Endodermal cell (in vitro differentiated cells): Measurements from ENCODE around the gene BCL11A. TPM values are rescaled to one million over a fixed set of nuclear protein-coding genes. Genes with fewer than 3 reads are reported as not detected.

Source experiments
- DNase-seq: peaks from one replicate; pipeline ENCODE4 v3.0.0-alpha.2; 2017
- H3K27ac ChIP-seq: 2 replicates; pipeline ENCODE4 v1.5.1; 2013; ENCODE audit warnings: mild to moderate bottlenecking, low read depth, low read length, moderate library complexity
- H3K27me3 ChIP-seq: 2 replicates; pipeline ENCODE4 v1.6.1; 2013; ENCODE audit warnings: mild to moderate bottlenecking, low read length, moderate library complexity; ENCODE audit not compliant: insufficient read depth, control insufficient read depth, poor library complexity, severe bottlenecking
- H3K36me3 ChIP-seq: 2 replicates; pipeline ENCODE4 v1.7.0; 2013; ENCODE audit warnings: mild to moderate bottlenecking, low read length, moderate library complexity; ENCODE audit not compliant: control insufficient read depth, insufficient read depth
- H3K4me1 ChIP-seq: one replicate; pipeline ENCODE4 v1.7.0; 2013; ENCODE audit warnings: low read length; ENCODE audit not compliant: control insufficient read depth, insufficient read depth
- H3K4me3 ChIP-seq: 2 replicates; pipeline ENCODE4 v1.5.1; 2013; ENCODE audit warnings: mild to moderate bottlenecking, low read length, moderate library complexity
- H3K9ac ChIP-seq: 2 replicates; pipeline ENCODE4 v1.6.1; 2013; ENCODE audit warnings: mild to moderate bottlenecking, low read length, moderate library complexity; ENCODE audit not compliant: poor library complexity, severe bottlenecking; ENCODE audit errors: extremely low read depth
- H3K9me3 ChIP-seq: 2 replicates; pipeline ENCODE4 v1.6.1; 2013; ENCODE audit warnings: mild to moderate bottlenecking, low read length, moderate library complexity; ENCODE audit not compliant: control insufficient read depth
- H3K27ac Mint-ChIP-seq: 2 replicates; pipeline ENCODE4 v1.8.0; 2020; ENCODE audit warnings: mixed read lengths
- H3K27me3 Mint-ChIP-seq: 2 replicates; pipeline ENCODE4 v1.8.0; 2021; ENCODE audit warnings: mild to moderate bottlenecking, mixed read lengths; ENCODE audit not compliant: insufficient read depth
- H3K36me3 Mint-ChIP-seq: 2 replicates; pipeline ENCODE4 v1.8.0; 2020; ENCODE audit warnings: low read depth, mixed read lengths
- H3K4me1 Mint-ChIP-seq: 2 replicates; pipeline ENCODE4 v1.8.0; 2020; ENCODE audit warnings: mixed read lengths
- H3K4me3 Mint-ChIP-seq: 2 replicates; pipeline ENCODE4 v1.8.0; 2020; ENCODE audit warnings: mild to moderate bottlenecking, moderate library complexity, mixed read lengths
- H3K9me3 Mint-ChIP-seq: 2 replicates; pipeline ENCODE4 v1.8.0; 2020; ENCODE audit warnings: mild to moderate bottlenecking, mixed read lengths
- CTCF ChIP-seq: fragments of 200-600 bp; sonication (generic); conservative IDR thresholded peaks from 2 replicates; pipeline ENCODE4 v1.5.0; 2021; ENCODE audit warnings: antibody characterized with exemption, mild to moderate bottlenecking
- WGBS, 2 experiments: methylation state at CpG; one replicate each; pipeline versions ENCODE4 v1.1.5 to v1.1.7; 2013; ENCODE audit warnings: missing lambda C conversion rate in 2 of 2, mixed read lengths in 1 of 2; ENCODE audit not compliant: insufficient coverage in 1 of 2, insufficient read length in 1 of 2; 5-methylcytosine and 5-hydroxymethylcytosine counted together
- total RNA-seq, 2 donors: library from RNA; stranded (reverse); fragmentation: NEBNext Ultra II Directional in 1 of 2; extraction: Animal tissue kit (Norgen Biotek cat#: 25700) in 1 of 2; gene quantifications; 2 replicates in 1 of 2; 3 replicates in 1 of 2; pipeline ENCODE4 v1.2.1, GENCODE V29; 2021

Gene BCL11A
- total RNA-seq, 2 donors from 2014 or later, result 14.7 to 16.3 TPM

- Mint-ChIP-seq H3K9me3 (peaks cover 4% of the 10 kb centered on the region), H3K36me3 (no peaks in the 10 kb centered on the region), H3K27ac (no peak overlapping the region), H3K4me1 (peaks cover 39% of the 10 kb centered on the region), H3K27me3 (peaks cover 29% of the 10 kb centered on the region), H3K4me3 (no peak overlapping the region)
- Histone ChIP-seq H3K9me3 (peaks cover 7% of the 10 kb centered on the region), H3K36me3 (no peaks in the 10 kb centered on the region), H3K27me3 (peaks cover 23% of the 10 kb centered on the region), H3K9ac (no peak overlapping the region), H3K27ac (no peak overlapping the region), H3K4me3 (no peak overlapping the region), H3K4me1 (peaks cover 17% of the 10 kb centered on the region)
- WGBS, 2 experiments, result 94 to 95% methylated on average over 5 to 6 of the region's 6 CpGs
- no peak for DNase-seq
- TF ChIP-seq CTCF, result no peak
Measured at GRCh38 chr2:60412027-60412426, 141.4 kb downstream of the BCL11A start.

GRCh38 chr2:60411295-60411694 lies 142.2 kb downstream of the BCL11A start:
- H3K36me3 Mint-ChIP-seq, result no peaks in the 10 kb centered on the region
- Histone ChIP-seq H3K27ac (no peak overlapping the region), H3K9me3 (peaks cover 7% of the 10 kb centered on the region), H3K36me3 (no peaks in the 10 kb centered on the region), H3K4me1 (peaks cover 15% of the 10 kb centered on the region), H3K9ac (no peak overlapping the region), H3K27me3 (peaks cover 23% of the 10 kb centered on the region), H3K4me3 (no peak overlapping the region)
- no peak for TF ChIP-seq CTCF
- peaks cover 4% of the 10 kb centered on the region for H3K9me3 Mint-ChIP-seq
- H3K4me3 Mint-ChIP-seq, result no peak overlapping the region
- peaks cover 36% of the 10 kb centered on the region for H3K4me1 Mint-ChIP-seq
- no peak for DNase-seq
- 82% methylated on average over 3 of the region's 3 CpGs; no CpG with 5 or more reads in 1 of the 2 experiments for WGBS, 2 experiments
- H3K27ac Mint-ChIP-seq, result no peak overlapping the region
- peaks cover 32% of the 10 kb centered on the region for H3K27me3 Mint-ChIP-seq

- TF ChIP-seq CTCF, result no peak
- Mint-ChIP-seq H3K4me3 (no peak overlapping the region), H3K27me3 (peaks cover 32% of the 10 kb centered on the region), H3K27ac (no peak overlapping the region), H3K36me3 (no peaks in the 10 kb centered on the region), H3K9me3 (peaks cover 4% of the 10 kb centered on the region), H3K4me1 (peaks cover 31% of the 10 kb centered on the region)
- Histone ChIP-seq H3K9ac (no peak overlapping the region), H3K9me3 (peaks cover 7% of the 10 kb centered on the region), H3K4me3 (no peak overlapping the region), H3K27me3 (peaks cover 26% of the 10 kb centered on the region), H3K36me3 (no peaks in the 10 kb centered on the region), H3K4me1 (peaks cover 9% of the 10 kb centered on the region), H3K27ac (no peak overlapping the region)
- WGBS, 2 experiments, result 59 to 62% methylated on average over 8 to 15 of the region's 17 CpGs
- DNase-seq, result peak; percentile 84
Measured at GRCh38 chr2:60410456-60411146, 142.9 kb downstream of the BCL11A start.
